Breast epithelium (tissue), 4 donors: ENCODE results near the gene ZMIZ2. TPM values are rescaled to one million over a fixed set of nuclear protein-coding genes. Genes with fewer than 3 reads are reported as not detected.
"Not testable (repeated sequence)": the region's sequence is repeated elsewhere in the genome, so short reads cannot be mapped to it uniquely, and the experiment has no call there.

Experiments
- DNase-seq, 2 donors: peaks; one replicate each; pipeline ENCODE4 v3.0.0-alpha.2; 2019; ENCODE audit warnings: low spot score in 2 of 2
- H3K27ac ChIP-seq, 2 donors: fragments of 200-600 bp; sonication (generic) in 1 of 2; one replicate each; pipeline ENCODE4 v1.5.1; 2016 to 2019; ENCODE audit warnings: mild to moderate bottlenecking in 1 of 2
- H3K27me3 ChIP-seq, 2 donors: fragments of 200-600 bp; sonication (generic) in 1 of 2; one replicate each; pipeline versions ENCODE4 v1.5.1 to v1.6.0; 2017 to 2019; ENCODE audit warnings: control low read depth in 1 of 2, mild to moderate bottlenecking in 1 of 2
- H3K36me3 ChIP-seq: fragments of 200-600 bp; one replicate; pipeline ENCODE4 v1.5.1; 2019
- H3K4me1 ChIP-seq, 2 donors: fragments of 200-600 bp; sonication (generic); one replicate each; pipeline ENCODE4 v1.5.1; 2016 to 2019; ENCODE audit warnings: control low read depth in 1 of 2
- H3K4me3 ChIP-seq, 3 donors: fragments of 200-600 bp; sonication (generic); 1 replicate in 2 of 3; 2 replicates in 1 of 3; pipeline ENCODE4 v1.5.1; 2016 to 2019; ENCODE audit warnings: mild to moderate bottlenecking in 3 of 3, moderate library complexity in 2 of 3
- H3K9me3 ChIP-seq, 2 donors: fragments of 200-600 bp; sonication (generic) in 1 of 2; one replicate each; pipeline ENCODE4 v1.5.1; 2016 to 2019; ENCODE audit warnings: control low read depth in 1 of 2
- CTCF ChIP-seq, 3 donors: fragments of 450-650 bp; IDR thresholded peaks; one replicate each; pipeline ENCODE4 v1.5.1; 2016 to 2017; ENCODE audit warnings: antibody characterized with exemption in 3 of 3, mild to moderate bottlenecking in 3 of 3, moderate library complexity in 3 of 3
- POLR2A ChIP-seq: fragments of 450-650 bp; IDR thresholded peaks from one replicate; pipeline ENCODE4 v1.6.1; 2016; ENCODE audit warnings: antibody characterized with exemption, mild to moderate bottlenecking, moderate library complexity
- POLR2AphosphoS5 ChIP-seq, 3 donors: sonication (generic); formaldehyde crosslinking; IDR thresholded peaks; one replicate each; pipeline ENCODE4 v1.6.1; 2017; ENCODE audit warnings: antibody characterized with exemption in 3 of 3
- intact Hi-C: fragments of 100-400 bp; cut with DNase I; formaldehyde crosslinking; loops from one replicate; pipeline ENCODE4 v1.15.1; 2023; ENCODE audit warnings: low total_unique reads
- total RNA-seq, 3 donors: library from RNA; depleted of rRNA; stranded (reverse); fragments of >200 nt; gene quantifications; one replicate each; pipeline ENCODE4 v1.1.0, GENCODE V29; 2016

The ZMIZ2 gene
- total RNA-seq, 3 donors from 2014 or later, result 12.5 to 30.1 (median 23.6) TPM

GRCh38 chr7:44727937-44728262 lies 20.7 kb upstream of the ZMIZ2 start:
- Histone ChIP-seq H3K4me1 (no peaks in the 10 kb centered on the region), H3K9me3 (no peaks in the 10 kb centered on the region), H3K4me3 (no peak overlapping the region), H3K36me3 (no peaks in the 10 kb centered on the region), H3K27me3 (no peaks in the 10 kb centered on the region), H3K27ac (no peak overlapping the region)
- DNase-seq, result no peak
- intact Hi-C loops, result no loop called here
- TF ChIP-seq POLR2A (no peak), POLR2AphosphoS5 (IDR thresholded peaks at IDR 0.05) (no peak), CTCF (IDR thresholded peaks at IDR 0.05) (no peak)

DNA sequence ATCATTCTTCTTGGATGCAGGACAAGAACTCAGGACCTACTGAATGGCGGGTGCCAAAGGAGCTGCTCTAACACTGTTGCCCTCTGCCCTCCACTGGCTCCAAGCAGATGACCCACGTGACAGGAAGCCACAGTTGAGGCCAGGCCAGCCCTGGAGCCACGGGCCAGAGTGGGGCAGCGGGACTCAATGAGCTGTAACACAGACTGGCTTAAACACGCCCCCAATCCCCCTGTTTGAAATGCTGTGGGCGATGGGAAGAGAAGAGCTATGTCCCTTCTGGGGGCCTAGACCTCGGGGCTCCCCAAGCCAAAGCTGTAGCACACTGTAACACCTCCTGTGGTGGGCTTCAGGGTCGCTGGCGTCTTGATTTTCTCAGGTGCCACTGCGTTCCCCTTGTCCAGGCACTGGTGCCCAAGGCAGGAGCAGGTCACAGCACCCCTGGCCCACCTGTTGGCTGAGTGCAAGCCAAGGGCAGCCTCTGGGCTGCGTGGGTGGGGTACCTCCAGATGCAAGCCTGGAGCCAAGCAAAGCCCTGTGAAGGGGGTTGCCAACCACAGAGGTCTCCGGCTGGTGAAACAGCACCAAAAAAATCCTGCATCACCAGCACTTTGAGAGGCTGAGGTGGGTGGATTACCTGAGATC lies 18.6 kb upstream of the ZMIZ2 start:
- TF ChIP-seq POLR2A (no peak), POLR2AphosphoS5 (IDR thresholded peaks at IDR 0.05) (no peak), CTCF (IDR thresholded peaks at IDR 0.05) (no peak)
- Histone ChIP-seq H3K36me3 (no peaks in the 10 kb centered on the region), H3K27me3 (no peaks in the 10 kb centered on the region), H3K4me1 (no peaks in the 10 kb centered on the region), H3K4me3 (no peak overlapping the region), H3K27ac (no peak overlapping the region), H3K9me3 (no peaks in the 10 kb centered on the region)
- intact Hi-C loops, result no loop called here
- no peak for DNase-seq

DNA sequence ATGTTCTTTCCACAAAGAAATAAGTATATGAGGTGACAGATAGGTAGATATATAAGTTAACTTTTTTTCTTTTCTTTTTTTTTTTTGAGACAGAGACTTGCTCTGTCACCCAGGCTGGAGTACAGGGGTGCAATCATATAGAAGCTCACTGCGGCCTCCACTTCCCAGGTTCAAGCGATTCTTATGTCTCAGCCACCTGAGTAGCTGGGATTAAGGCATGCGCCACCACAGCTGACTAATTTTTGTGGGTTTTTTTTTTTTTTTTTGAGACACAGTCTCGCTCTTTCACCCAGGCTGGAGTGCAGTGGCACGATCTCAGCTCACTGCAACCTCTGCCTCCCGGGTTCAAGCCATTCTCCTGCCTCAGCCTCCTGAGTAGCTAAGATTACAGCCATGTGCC lies 15.7 kb upstream of the ZMIZ2 start:
- H3K4me1 ChIP-seq, H3K36me3 ChIP-seq, H3K27ac ChIP-seq, H3K27me3 ChIP-seq, DNase-seq, H3K9me3 ChIP-seq, intact Hi-C loops, H3K4me3 ChIP-seq: not testable (repeated sequence)

DNA sequence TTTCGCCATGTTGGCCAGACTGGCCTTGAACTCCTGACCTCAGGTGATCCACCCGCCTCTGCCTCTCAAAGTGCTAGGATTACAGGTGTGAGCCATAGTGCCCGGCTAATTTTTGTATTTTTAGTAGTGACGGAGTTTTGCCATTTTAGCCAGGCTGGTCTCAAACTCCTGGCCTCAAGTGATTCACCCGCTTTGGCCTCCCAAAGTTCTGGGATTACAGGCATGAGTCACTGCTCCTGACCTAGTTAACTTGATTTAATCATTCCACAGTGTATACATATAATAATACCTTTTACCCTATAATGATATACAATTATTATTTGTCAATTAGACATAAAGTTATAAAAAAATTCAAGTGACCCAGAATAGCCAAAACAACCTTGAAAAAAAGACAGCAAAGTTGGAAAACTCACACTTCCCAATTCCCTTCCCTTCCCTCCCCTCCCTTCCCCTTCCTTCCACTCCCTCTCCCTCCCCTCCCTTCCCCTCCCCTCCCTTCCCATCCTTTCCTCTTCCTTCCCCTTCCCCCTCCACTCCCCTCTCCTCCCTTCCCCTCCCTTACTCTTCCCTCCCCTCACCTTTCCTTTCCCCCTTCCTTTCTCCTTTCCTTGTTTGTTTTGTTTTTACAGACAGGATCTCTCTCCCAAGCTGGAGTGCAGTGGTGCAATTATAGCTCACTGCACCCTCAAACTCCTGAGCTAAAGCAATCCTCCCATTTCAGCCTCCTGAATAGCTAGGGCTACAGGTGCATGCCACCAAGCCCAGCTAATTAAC lies 14.8 kb upstream of the ZMIZ2 start:
- H3K36me3 ChIP-seq, result no peaks in the 10 kb centered on the region
- intact Hi-C loops, result no loop called here
- no peaks in the 10 kb centered on the region for H3K27me3 ChIP-seq
- no peak for DNase-seq
- no peak overlapping the region for H3K4me3 ChIP-seq
- no peaks in the 10 kb centered on the region for H3K9me3 ChIP-seq
- TF ChIP-seq CTCF (IDR thresholded peaks at IDR 0.05), result no peak
- TF ChIP-seq POLR2A, result no peak
- no peak for TF ChIP-seq POLR2AphosphoS5 (IDR thresholded peaks at IDR 0.05)
- no peak overlapping the region for H3K27ac ChIP-seq
- no peaks in the 10 kb centered on the region for H3K4me1 ChIP-seq

DNA sequence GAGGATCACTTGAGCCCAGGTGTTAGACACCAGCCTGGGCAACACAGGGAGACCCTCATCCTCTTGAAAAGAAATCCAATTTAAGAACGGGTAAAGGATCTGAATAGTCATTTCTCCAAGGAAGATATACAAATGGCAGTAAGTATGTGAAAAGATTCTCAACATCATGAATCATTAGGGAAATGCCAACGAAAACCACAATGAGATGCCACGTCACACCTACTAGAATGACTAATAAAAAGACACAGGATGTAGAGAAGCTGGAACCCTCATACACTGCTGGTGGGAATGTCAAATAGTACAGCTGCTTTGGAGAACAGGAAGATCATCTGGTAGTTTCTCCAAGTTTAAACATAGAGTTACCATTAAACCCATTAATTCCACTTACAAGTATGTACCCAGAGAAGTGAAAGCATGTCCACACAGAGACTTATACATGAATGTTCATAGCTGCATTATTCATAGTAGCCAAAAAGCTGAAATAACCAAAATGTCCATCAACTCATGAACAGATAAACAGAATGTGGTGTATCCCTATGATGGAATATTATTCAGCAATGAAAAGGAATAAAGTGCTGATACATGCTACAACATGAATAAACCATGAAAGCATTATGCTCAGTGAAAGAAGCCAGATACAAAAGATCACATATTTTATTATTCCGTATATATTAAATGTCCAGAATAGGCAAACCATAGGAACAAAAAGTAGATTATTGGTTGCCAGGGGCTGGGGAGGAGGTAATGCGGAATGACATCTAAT lies 13.1 kb upstream of the ZMIZ2 start:
- H3K4me3 ChIP-seq, result no peak overlapping the region
- no peaks in the 10 kb centered on the region for H3K4me1 ChIP-seq
- intact Hi-C loops, result no loop called here
- no peak overlapping the region for H3K27ac ChIP-seq
- H3K9me3 ChIP-seq, result no peaks in the 10 kb centered on the region
- no peaks in the 10 kb centered on the region for H3K36me3 ChIP-seq
- TF ChIP-seq CTCF (IDR thresholded peaks at IDR 0.05), result no peak
- TF ChIP-seq POLR2A, result no peak
- TF ChIP-seq POLR2AphosphoS5 (IDR thresholded peaks at IDR 0.05), result no peak
- no peaks in the 10 kb centered on the region for H3K27me3 ChIP-seq
- DNase-seq, result no peak
